HG03439 (cell line): ENCODE measurements around the gene DSN1.

Source experiments
- ATAC-seq: cut with Tn5 transposase; IDR thresholded peaks from one replicate; pipeline ENCODE4 v1.9.1; 2021; ENCODE audit warnings: mild to moderate bottlenecking, moderate library complexity; ENCODE audit not compliant: unreplicated experiment

Gene DSN1

DNA sequence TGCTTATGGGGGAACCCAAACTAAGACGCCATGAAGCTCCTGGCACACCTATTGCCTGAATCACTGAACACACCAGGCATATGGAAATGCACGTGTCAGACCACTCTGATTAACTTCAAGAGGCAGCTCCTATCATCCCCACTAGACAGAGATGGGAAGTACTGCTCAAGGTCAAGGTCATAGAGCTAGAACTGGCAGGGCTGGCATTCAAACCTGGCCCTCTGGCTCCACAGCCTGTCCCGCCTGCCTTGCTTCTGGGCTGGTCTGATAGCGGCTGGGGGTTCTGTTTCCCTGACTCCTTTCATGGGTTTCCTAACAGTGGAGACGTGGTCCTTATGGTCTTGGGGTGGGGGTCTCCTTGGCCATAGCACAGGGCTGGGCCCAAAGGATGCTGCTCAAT lies 22.6 kb upstream of the DSN1 start:
- ATAC-seq: no peak

DNA sequence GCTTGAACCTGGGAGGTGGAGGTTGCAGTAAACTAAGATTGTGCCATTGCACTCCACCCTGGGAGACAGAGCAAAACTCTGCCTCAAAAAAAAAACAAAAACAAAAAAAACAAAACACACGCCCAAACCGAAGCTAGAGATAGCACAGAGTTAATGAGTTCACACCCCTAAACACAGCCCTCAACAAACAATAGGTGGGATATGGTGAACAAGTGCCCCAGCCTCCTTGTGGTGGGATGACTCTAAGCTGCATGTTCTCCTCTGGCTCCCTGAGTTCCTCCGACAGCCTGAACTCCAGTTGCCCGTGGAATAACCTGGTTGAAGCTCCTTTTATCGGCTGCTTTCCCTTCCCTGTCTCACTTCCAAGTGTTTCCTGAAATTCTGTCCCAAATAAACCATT lies 22.1 kb upstream of the DSN1 start:
- ATAC-seq: no peak

DNA sequence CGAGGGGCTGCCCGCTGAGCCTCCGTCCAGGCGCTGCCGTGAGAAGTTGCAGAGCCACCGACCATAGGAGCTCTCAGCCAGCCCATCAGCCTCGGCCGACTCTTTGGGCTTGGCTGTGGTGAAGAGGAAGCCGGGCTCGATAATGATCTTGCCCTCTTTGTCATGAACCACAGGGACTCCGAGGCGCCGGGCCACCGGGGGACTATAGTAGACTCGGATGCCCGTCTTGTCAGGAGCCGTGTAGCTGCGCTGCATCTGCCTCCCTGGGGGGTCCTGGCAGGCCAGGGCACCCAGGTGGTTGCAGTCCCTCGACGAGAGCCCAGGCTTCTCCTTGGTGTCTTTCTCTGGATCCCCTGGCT lies 20.5 kb upstream of the DSN1 start:
- ATAC-seq: no peak

DNA sequence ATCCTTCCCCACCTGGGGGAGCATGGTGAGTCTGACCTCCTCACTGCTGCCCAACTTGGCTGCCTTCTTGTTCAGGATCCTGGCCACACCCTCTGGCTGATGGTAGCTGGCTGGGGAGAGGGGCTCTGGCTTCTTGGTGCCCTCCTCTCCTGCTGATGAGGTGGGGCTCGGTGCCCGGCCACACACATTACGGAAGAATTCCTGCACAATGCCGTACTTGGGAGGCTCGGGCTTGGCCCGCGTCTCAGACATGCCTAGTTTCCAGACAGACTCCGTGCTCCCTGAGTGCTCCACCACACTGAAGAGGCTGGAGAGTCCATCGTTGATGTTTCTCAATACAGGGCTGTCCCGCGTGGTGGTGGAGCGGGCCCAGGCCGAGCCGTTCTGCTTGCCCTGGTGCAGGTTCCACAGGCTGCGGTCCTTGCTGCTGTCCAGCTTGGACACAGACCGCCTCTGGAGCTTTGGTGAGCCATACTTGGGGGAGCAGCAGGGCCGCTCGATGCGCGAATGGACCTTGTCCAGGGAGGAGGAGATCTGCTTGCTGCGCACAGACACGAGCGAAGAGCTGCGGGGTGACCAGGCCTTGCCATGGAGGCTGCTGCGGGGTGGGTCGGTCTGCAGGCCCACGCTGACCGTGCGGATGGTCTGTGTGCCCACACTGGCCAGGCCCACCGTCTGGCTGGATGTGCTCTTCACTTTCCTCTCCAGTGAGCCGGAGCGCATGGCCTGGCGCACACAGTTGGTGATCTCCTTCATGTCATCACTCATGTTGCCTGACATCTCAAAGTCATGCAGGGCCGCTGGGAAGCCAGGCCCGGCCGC lies 19.9 kb upstream of the DSN1 start:
- ATAC-seq: no peak

DNA sequence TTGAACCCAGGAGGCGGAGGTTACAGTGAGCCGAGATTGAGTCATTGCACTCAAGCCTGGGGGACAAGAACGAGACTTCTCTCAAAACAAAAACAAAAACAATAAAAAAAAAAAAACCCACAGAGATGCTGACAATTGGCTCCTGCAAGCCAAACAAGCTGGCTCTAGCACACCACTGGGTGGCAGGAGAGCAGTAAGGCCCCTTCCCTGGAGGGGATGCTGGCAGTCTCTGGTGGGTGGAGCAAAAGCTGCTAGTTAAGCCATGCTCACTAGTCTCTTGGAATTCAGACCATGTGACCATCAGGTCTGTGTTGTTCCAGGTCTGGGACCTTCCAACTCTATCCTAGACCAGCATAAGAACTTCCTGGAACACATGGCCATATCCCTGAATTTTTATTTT lies 18.9 kb upstream of the DSN1 start:
- ATAC-seq: no peak

DNA sequence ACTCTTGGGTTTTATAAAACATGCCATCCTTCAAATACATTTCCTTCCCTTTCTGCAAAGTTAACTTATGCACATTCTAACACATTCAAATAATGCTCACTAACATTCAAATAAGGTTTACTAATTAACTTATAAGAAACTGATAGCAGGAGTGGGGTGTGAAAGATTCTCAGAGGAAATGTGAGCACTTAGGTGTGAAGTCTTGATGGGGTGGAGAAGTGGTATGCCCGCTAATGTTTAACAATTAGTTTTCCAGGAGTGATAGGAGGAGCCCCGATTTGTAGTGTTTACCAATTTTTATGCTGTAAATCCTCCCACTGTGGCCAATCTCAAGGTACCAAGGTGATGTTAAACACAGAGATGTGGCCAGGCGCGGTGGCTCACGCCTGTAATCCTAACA lies 18.3 kb upstream of the DSN1 start:
- ATAC-seq: no peak

DNA sequence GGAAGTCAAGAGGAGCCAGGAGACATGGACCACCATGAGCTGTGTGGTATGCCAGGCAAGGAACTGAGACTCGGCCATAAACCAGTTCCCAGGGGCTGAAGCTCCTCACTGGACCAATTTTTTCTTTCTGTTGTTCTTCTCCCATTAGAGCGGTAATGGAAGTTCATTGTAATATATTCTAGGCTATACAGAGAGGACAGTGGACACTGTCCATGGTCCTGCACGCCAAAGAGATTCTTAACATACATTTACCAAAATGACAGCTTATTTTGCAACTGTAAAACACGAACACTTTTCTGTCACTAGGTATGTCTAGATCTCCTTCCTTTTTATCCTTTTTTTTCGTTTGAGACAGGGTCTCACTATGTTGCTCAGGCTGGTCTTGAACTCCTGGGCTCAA lies 13.1 kb upstream of the DSN1 start:
- no peak for ATAC-seq

DNA sequence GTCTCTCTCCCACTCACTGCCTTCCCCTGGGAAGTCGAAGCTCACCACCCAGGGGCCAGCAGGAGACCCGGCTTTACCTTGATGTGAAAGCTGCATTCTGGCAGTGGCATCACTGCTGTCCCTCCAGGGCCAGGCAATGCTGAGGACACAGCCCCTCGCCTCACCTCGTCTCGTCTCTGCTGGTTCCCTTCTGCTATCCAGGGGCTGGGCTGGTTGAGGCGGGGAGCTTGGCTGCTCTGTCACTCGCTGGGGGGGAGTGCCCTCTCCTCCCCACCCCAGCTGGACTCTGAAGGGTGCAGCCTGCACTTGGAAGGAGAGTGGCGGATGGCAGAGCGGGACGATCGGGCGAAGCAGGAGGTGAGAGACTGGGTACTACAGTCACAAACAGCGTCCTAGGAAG lies 12.7 kb upstream of the DSN1 start:
- no peak for ATAC-seq

DNA sequence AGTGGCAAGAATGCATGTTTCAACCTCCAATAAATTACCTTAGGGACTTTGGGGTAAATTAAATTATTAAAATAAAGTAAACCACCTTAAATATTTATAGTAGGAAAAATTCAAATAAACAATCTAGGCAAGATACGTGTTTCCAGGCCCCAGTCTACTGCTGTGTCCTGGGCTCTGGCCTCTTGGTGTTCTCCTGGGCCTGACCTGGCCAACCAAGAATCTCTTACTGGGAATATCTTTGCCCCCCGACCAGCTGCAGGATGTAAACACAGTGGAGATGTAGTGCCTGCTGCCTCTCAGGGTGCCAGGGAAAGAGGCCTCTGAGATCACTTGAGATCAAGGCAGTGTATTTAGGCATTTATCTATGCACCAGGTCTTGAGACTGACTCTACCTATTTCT lies 11.7 kb upstream of the DSN1 start:
- no peak for ATAC-seq

DNA sequence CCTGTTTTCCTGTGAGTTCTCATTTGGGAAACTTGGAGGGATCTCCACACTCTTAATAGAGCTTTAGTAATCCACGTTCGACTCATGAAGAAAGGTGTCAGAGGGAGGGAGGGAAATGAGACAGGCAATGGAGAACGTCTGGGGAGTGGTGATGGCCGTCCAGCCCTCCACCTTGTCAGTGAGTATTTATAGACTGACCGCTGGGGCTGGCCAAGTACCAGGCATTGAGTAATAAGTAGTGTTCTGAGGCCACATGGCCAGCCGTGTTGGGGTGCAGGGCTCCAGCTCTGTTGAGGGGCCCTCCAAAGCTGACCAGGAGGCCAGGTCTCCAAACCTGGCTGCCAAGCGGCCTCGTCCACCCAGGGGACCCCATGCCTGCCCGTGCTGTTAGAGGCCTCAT lies 11.3 kb upstream of the DSN1 start:
- no peak for ATAC-seq

DNA sequence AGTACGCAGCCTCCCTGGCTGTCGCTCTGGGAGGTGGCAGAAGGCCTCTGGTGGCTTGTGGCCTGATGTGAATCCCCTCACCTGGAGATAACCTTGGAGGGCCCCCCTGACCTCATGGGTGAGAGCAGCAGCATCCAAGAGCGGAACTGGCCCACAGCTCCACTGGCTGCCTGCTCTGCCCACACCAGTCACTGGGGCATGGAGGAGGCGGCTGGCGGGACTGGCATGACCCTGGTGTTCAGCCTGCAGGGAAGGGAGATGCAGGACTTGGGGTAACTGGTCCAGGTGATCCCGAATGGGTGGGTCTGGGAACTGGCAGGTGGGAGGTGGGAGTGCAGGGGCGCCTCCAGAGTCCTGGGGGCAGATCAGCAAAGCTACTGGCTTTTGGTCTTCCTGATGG lies 10.6 kb upstream of the DSN1 start:
- no peak for ATAC-seq

DNA sequence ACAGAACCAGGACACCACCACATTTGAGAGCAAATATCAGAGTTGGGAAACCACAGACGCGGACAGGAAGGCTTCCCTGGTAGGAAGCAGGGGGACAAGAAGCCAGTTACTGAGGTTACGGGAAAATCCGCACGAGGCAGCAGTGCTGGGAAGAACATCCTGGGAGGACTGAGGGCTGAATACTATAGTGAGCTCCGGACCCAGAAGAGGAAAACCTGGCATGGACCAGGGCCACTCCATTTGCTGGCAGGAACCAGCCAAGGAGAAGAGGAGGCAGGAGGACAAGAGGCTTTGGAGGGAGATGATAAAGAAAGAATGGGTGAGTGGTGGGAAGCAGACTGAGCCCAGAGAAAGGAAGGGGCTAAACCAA lies 6.1 kb upstream of the DSN1 start:
- no peak for ATAC-seq

DNA sequence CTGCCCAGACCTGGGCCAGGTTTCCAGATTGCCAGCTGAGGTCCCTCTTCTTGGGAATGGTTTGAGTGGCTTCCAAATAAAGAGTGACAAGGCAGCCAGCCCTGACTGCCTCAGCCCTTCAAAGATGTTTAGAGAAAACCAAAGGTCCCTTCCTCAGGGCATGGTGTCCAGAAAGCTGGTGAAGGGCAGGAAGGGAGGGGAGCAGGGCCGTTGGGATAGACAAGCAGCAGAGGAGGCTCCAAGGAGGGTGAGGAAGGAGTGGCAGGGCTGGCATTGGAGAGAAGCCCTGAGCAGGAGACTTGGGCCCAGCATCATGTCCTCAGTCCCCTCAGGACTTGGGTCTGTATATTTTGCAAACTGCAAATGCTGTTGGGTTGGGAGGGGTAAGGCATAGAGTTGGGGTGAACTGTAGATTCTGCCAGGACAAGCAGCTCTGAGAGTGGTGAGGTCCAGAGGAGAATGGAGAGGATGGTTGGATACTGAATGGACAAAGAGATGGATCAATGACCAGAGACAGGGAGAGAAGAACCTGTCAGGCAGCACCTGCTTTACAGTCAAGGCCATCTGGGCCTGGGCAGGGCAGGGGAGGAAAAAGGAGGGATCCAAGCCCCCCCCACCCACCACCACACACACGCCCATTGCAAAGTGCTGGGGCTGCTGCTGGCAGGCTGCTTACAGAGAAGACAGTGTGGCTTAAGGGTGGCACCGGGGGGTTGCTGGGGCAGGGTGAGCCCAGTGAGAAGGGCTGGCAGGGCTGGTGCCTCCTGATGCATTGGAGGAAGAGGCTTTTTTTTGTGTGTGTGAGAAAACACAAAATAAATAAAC lies 5.5 kb upstream of the DSN1 start:
- ATAC-seq: no peak

DNA sequence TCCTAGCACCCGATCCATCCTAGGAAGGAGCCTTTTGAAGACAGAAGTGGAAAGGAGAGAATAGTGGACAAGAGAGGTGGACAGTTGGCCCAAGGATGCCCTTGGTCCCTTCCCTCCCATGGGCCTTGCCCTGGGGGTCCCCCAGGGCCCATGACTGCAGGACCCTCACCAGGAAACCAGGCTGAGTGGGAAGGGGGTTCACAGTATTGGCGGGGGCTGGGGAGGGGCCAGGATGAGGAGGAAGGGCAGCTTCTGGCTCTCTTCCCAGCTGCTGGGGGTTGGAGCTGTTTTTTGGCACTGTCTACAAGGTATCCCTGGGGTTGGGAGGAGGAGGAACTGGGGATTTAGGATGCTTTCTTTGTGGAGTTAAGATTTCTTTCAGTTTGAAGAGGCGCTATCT lies 4.0 kb upstream of the DSN1 start:
- no peak for ATAC-seq

DNA sequence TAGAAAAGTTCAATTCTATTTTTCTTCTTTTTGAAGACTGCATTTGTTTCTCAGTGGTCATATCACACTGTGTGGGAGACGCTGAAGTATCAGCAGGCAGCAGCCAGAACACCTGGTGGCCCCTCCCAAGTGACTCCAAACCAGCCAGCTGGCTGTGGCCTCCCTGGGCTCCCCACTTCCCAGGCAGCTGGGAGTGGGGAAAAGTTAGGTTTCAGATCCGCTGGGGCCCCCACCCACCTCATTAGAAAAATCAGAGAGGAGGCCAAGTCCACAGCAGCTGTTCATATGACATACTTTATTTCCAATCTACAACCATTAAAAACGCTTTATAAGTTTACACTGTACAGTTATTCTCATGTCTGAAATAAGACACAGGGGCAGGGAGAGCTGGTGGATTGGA lies 3.6 kb upstream of the DSN1 start:
- no peak for ATAC-seq

DNA sequence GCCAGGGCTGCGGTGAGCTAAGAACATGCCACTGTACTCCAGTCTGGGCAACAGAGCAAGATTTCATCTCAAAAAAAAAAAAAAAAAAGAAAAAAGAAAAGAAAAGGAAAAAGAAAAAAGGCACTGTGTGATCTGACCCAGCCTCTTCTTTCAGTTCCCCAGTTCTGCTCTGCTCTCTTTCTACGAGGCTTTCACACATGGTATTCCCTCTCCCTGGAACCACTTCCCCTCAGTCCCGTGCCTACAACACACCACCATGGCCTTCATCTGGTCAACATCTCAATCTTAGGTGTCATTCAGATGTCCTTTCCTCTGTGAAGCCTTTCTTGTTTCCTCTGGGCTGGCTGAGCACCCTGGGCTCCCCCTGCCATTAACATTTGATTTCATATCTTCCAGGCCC lies 2.3 kb upstream of the DSN1 start:
- no peak for ATAC-seq

DNA sequence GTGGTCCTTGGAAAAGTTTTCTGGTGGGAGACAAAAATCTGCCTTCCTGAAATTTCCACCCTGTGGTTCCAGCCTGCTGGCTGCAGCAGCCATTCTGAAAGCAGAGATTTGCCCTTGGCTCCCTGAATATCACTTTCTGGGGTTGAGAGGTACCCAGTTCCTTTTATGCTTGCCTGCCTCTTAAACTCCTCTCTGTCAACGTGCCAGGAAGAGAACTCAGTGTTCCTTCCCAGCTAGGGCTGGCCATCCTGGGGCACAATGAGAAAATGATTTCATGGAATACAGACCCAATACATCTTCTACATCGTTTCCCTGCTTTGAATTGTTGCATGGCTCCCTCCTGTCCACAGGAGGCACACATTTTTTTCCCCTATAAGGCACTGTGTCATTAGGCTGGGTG lies 1.6 kb upstream of the DSN1 start:
- ATAC-seq: no peak

DNA sequence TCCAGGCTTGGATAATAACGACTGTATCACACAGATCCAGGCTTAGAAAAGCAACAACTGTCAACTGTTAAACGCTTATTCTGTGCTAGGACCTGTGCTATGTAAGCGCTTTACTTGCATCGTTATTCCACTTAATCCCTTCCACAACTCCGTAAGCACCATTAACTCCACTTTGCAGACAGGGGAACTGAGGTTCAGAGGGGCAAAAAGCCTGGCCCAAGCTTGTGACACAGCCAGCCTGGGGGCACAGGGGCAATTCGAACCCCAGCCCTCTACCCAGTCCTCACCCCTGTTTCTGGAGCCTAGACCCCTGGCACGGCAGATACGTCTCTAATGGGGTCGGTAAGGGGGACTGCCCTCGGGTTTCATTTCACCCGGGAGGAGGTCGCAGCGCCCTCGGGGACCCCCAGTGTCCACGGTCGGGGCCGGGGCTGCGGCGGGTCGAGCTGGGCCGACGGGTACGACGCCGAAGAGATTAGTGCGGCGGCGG lies 411 bp downstream of the DSN1 start:
- peak; percentile 12 for ATAC-seq

DNA sequence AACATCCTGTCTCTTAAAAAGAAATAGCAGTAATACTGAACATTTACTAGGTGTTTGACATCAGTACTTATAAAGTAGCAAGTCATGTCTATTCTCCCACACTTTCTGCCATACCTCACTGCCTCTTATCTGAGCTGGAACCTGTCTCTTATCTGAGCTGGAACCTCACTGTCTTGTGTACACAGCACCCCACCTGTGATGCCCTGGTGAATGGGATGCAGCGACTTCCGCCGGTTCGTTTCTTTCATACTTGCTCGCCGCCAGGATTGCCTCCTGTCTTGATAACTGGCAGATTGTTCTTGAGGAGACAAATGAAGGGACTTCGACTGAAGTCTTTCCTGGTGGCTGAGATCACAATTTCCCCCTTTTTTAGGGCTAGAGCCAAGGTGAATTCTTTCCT lies 2.9 kb downstream of the DSN1 start:
- no peak for ATAC-seq

DNA sequence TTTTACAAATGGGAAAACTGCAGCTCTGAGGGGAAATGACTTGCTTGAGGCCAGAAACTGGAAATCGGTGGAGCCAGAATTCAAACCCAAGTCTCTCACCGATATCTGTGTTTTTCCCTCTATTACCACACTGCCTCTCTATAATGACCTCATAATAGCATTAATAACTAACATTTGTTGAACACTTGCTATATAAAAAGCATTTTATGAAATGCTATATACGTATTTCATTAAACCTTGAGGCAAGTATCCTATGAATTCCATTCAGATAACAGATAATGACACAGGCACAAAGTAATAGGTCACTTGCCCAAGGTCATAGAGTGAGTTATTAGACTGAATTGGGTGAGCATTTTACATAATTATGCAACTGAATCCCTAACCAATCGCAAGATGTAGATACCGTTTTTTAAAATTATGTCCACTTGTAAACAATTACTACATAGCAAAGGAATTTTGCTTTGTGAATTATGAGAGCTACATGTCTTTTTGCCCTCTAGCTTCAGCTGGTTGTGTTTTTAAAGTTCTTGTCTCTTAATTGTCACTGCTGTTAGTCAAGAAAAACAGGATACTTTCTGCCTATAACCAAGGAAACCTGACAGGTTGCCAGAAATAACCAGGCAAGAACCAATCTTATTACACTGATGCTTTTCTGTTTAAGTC lies 4.7 kb downstream of the DSN1 start:
- no peak for ATAC-seq

DNA sequence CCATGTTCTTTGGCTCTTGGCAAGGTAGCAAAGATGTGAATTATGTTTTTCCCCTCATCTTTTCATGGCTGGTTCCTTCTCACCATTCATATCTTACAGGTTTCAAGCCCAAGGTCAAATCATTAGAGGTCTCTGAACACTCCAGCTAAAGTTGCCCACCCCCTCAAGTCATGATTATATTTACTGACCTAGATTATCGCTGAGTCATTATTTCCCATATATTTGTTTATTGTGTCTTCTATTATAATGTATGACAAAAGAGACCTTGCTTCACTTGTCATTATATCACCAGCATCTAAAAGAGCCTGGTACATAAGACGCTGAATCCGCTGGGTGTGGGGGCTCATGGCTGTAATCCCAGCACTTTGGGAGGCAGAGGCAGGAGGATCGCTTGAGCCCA lies 12.4 kb downstream of the DSN1 start:
- ATAC-seq: no peak

DNA sequence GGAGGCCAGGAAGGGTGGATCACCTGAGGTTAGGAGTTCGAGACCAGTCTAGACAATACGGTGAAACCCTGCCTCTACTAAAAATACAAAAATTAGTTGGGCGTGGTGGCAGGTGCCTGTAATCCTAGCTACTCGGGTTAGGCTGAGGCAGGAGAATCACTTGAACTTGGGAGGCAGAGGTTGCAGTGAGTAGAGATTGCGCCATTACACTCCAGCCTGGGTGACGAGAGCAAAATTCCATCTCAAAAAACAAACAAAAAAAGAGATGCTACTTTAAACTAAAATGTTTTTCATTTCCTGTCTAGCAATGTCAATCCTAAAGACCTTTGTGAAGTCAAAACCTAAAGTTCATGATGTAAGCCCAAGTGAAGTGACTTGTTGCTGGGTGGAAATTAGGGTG lies 12.9 kb downstream of the DSN1 start:
- ATAC-seq: no peak
